GM12874 (cell line): ENCODE measurements around the gene XAGE2.

Experiments
- TF ChIP-seq, protein P1 (sequence below): IDR thresholded peaks from 2 replicates; pipeline ENCODE4 v1.5.1; 2011; ENCODE audit warnings: low read depth, mild to moderate bottlenecking, control low read depth, low read length, moderate library complexity; ENCODE audit not compliant: insufficient read depth

Gene XAGE2

DNA sequence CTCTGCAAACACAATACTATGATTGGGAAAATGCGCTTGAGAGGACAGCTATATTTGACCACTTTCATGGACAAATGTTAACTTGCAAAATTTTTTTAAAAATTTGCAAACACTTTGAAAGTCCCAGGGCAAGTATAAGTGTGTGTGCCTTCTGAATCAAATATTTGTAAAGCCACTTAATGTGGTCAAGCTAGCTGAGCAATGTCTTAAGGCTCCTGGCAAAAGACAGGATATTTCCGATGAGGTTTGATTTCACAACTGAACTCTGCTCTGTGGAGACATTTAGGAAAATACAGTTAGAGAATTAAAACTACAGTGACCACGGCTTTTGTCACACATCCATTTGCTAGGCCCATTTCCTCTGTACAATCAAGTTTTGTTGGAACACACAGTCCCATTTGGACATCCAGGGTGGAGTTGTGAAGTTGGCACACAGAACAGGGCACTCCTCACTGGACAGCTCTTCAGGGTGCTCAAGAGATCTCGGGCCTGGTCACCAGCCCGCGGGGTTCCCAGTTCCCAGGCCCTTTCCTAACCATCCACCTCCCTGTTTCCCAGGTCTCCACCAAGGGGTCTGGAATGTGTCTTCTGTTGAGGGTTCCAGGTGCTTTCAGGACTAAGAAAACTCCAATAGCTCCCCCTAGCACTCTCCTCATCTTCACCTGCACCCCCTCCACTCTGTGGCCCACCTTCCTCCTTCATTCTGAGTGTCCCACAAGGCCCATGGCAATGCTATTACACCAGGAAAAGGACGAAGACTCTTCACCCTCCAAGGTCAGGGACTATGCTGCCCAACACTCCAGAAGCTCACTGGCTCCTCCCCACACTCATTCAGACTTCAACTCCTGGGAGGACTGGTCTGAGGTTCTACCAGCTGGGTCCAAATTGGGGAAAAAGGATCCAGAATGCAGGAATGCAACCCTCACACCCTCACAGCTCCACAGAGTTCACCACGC is 41.9 kb downstream of the XAGE2 start:
- TF ChIP-seq, protein P1, sequence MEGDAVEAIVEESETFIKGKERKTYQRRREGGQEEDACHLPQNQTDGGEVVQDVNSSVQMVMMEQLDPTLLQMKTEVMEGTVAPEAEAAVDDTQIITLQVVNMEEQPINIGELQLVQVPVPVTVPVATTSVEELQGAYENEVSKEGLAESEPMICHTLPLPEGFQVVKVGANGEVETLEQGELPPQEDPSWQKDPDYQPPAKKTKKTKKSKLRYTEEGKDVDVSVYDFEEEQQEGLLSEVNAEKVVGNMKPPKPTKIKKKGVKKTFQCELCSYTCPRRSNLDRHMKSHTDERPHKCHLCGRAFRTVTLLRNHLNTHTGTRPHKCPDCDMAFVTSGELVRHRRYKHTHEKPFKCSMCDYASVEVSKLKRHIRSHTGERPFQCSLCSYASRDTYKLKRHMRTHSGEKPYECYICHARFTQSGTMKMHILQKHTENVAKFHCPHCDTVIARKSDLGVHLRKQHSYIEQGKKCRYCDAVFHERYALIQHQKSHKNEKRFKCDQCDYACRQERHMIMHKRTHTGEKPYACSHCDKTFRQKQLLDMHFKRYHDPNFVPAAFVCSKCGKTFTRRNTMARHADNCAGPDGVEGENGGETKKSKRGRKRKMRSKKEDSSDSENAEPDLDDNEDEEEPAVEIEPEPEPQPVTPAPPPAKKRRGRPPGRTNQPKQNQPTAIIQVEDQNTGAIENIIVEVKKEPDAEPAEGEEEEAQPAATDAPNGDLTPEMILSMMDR, result no peak

GRCh38 chrX:52415304-52415703 is 46.5 kb downstream of the XAGE2 start:
- TF ChIP-seq, protein P1, result no peak

DNA sequence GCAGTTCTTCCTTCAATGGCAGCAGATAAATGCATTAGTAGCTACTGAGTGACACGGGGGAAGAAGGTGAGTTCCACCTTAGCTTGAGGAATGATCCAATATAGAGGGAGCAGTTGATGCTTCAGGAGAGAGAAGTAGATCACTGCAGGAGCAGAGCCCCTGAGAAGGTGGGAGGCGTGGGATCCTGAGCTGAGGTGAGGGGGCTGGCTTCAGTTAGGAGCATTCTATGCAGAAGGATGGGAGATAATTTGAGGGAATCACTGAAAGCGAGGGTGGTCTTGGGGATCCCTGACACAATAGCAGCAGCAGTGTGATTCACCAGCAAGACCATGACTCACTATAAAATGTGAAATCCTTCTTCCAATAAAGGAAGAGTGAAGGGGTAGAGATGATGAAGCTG is 48.0 kb downstream of the XAGE2 start:
- TF ChIP-seq, protein P1, result no peak

DNA sequence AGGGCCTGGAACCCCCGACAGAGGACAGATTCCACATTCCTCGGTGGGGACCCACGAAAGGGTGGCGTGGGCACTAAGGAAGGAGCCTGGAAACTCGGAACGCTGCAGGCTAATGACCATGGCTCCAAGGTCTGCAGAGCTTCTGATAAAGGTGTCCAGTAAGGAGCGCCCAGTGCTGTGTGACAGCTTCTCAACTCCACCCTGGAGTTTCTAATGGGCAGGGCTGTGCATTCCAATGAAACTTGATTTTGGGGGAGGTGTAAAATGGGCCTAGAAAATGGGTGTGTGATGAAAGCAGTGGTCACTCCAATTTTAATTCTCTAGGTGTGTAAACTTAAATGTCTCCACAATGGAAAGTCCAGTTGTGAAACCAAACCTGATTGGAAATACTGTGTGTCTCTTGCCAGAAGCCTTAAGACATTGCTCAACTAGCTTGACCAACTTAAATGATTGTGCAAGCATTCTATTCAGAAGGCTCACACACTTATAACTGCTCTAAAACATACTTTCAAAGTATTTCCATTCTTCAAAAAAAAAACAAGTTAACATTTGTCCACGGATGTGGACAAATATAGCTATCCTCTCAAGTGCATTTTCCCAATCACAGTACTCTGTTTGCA is 52.1 kb downstream of the XAGE2 start:
- TF ChIP-seq, protein P1, result no peak

GRCh38 chrX:52422884-52423283 is 54.1 kb downstream of the XAGE2 start:
- TF ChIP-seq, protein P1, result no peak

DNA sequence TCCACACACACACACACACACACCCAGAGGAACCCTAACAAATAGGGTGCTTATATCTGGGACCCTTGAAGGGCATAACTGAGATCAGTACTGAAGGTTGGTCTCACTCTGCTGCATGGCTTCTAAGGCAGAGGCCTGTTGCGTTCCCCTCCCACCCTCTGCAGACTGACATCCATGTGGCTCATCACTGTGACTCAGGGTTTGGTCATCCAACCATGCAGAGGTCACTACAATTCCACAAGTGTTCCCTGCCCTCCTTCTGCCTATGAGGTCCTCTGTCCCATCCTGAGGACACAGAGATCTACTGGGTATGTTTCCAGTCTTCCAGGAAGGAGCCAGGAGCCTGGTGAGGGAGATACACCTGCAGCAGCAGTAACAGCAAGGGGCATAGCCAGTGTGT is 55.8 kb downstream of the XAGE2 start:
- TF ChIP-seq, protein P1, result no peak
